ENCODE measurements around the gene SGF29. TPM values are rescaled to one million over a fixed set of nuclear protein-coding genes. Genes with fewer than 3 reads are reported as not detected.

The SGF29 gene
- total RNA-seq, 1 donor from 2014 or later: 21.6 TPM

DNA sequence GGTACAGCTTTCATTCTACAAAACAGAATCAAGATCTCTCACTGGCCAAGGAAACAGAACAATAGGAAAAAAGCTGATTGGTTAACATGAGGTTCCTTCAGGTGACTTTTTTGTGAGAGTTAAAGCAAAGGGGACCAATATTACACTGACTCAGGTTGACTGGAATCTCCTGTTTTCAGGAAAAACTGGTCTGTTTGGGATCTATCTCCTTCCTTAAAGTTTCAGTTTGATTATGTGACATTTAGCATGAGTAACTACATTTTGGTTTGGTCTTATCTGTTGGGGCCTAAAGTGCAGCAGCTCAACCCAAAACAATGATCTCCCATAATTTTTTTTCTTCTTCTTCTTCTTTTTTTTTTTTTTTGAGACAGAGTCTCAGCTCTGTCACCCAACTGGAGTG is 24.6 kb upstream of the SGF29 start:
- Mint-ChIP-seq H3K27me3 (ENCODE audit: low read depth) (no peaks in the 10 kb centered on the region), H3K4me1 (no peaks in the 10 kb centered on the region), H3K27ac (no peak overlapping the region), H3K9me3 (no peaks in the 10 kb centered on the region), H3K36me3 (no peaks in the 10 kb centered on the region), H3K4me3 (no peak overlapping the region)
- TF ChIP-seq, protein P1, sequence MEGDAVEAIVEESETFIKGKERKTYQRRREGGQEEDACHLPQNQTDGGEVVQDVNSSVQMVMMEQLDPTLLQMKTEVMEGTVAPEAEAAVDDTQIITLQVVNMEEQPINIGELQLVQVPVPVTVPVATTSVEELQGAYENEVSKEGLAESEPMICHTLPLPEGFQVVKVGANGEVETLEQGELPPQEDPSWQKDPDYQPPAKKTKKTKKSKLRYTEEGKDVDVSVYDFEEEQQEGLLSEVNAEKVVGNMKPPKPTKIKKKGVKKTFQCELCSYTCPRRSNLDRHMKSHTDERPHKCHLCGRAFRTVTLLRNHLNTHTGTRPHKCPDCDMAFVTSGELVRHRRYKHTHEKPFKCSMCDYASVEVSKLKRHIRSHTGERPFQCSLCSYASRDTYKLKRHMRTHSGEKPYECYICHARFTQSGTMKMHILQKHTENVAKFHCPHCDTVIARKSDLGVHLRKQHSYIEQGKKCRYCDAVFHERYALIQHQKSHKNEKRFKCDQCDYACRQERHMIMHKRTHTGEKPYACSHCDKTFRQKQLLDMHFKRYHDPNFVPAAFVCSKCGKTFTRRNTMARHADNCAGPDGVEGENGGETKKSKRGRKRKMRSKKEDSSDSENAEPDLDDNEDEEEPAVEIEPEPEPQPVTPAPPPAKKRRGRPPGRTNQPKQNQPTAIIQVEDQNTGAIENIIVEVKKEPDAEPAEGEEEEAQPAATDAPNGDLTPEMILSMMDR (IDR thresholded peaks at IDR 0.05; ENCODE audit: unreplicated experiment): no peak
- DNase-seq (ENCODE audit: low spot score in 2 of 2, unreplicated experiment in 2 of 2): no peak

DNA sequence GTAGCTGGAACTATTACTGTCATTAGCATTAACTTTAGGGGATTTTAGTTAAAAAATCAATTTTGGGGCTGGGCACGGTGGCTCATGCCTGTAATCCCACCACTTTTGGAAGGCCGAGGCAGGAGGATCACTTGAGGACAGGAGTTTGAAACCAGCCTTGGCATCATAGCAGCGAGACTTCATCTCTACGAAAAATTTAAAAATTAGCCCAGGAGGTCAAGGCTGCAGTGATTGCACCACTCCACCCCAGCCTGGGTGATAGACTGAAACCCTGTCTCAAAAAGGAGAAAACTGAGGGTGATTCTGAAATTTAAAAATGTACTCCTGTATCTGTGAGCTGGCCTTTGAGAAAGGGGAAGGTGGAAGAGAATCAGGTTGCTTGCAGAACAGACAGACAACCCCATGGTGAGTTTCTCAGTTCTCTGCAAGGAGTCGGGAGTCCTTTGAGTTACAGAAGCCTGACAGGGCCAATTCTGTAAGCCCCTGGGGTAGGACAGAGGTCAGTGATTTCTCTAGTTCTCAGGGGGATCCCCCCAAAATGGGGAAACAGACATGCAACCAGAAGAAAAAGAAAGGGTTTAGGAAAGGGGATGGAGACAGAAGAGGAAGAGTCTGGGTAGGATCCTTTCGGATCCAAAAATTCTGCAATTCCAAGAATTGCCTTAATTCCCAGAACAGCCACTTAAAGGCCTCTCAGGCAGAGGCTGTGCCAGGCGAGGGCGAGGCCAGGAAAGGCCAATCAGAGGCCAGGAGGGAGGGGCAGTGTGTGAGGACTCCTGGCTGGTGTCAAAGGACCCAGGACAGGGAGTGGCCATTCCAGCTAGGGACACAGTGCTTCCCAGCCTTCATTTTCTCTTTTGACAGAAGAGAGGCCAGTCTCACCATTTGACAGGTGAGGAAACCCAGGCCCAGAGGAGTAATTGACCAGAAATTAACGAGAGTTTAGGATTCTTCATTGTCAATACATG is 21.7 kb upstream of the SGF29 start:
- H3K4me3 Mint-ChIP-seq: no peak overlapping the region
- H3K27ac Mint-ChIP-seq: no peak overlapping the region
- H3K9me3 Mint-ChIP-seq: no peaks in the 10 kb centered on the region
- no peak for DNase-seq (ENCODE audit: low spot score in 2 of 2, unreplicated experiment in 2 of 2)
- H3K36me3 Mint-ChIP-seq: no peaks in the 10 kb centered on the region
- TF ChIP-seq, protein P1 (IDR thresholded peaks at IDR 0.05; ENCODE audit: unreplicated experiment): no peak
- H3K4me1 Mint-ChIP-seq: peaks cover 2% of the 10 kb centered on the region
- H3K27me3 Mint-ChIP-seq (ENCODE audit: low read depth): no peaks in the 10 kb centered on the region

DNA sequence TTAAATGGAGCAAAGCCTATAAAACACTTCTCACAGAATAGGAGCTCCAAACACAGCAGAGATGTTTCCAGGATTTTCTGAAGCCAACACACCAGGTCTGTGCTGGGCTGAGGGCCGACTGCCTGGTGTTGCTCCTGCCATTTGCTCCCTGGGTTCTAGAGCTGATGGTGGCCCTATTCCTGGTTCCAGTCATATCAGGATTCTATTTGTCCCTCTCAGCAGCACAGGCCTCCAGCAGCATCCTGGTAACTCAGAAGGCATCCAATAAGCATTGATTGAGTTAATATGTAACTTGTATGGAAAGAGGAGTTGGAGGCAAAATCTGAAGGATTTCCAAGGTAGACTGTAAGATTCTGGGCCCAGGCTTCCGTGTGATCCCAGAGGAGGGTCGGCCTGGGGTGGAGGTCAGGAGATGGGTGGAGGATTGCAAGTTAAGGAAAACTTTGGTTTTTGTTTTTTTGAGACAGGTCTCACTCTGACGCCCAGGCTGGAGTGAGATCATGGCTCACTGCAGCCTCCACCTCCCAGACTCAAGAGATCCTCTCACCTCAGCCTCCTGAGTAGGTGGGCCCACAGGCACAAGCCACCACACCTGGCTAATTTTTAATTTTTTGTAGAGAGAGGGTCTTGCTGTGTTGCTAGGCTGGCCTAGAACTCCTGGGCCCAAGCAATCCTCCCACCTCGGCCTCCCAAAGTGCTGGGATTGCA is 20.6 kb upstream of the SGF29 start:
- Mint-ChIP-seq H3K4me1 (peaks cover 8% of the 10 kb centered on the region), H3K27me3 (ENCODE audit: low read depth) (no peaks in the 10 kb centered on the region), H3K36me3 (no peaks in the 10 kb centered on the region), H3K9me3 (no peaks in the 10 kb centered on the region), H3K27ac (no peak overlapping the region), H3K4me3 (no peak overlapping the region)
- TF ChIP-seq, protein P1 (IDR thresholded peaks at IDR 0.05; ENCODE audit: unreplicated experiment): no peak
- no peak for DNase-seq (ENCODE audit: low spot score in 2 of 2, unreplicated experiment in 2 of 2)

DNA sequence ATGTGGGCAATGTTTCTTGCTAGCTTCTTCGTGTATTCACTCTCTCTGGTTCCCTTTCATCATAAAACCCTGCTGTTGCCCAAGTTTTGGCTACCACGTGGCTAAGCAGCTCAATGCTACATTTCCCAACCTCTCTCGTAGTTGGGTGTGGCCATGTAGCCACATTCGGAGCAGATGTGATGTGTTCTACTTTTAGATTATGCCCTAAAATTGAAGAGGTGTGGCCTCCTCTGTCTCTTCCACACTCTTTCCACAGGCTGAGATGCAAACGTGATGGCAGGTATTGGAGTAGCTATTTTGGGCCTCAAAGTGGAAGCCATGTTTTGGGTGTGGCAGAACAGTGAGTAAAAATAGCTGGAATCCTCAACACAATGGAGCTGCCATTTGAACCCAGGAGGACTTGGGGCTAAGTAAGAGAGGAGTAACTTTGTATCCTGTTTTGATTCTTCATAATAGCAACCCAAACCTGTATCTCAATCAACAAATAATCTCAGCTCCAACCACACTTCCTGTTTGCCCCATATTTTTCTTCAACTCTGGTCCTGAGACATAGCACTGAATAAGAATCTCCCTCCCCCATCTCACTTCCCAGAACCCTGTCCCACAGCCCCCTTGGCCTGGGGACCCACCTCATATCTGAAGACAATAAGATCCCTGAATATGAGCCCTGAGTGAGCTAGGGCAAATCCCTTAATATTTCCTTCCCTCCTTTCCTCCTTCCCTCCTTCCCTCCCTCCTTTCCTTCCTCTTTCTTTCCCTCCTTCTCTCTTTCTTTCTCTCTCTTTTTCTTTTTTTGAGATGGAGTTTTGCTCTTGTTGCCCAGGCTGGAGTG is 19.0 kb upstream of the SGF29 start:
- H3K4me3 Mint-ChIP-seq: no peak overlapping the region
- no peaks in the 10 kb centered on the region for H3K9me3 Mint-ChIP-seq
- TF ChIP-seq, protein P1 (IDR thresholded peaks at IDR 0.05; ENCODE audit: unreplicated experiment): no peak
- H3K36me3 Mint-ChIP-seq: no peaks in the 10 kb centered on the region
- H3K27ac Mint-ChIP-seq: no peak overlapping the region
- no peaks in the 10 kb centered on the region for H3K27me3 Mint-ChIP-seq (ENCODE audit: low read depth)
- peaks cover 16% of the 10 kb centered on the region for H3K4me1 Mint-ChIP-seq
- no peak for DNase-seq (ENCODE audit: low spot score in 2 of 2, unreplicated experiment in 2 of 2)

DNA sequence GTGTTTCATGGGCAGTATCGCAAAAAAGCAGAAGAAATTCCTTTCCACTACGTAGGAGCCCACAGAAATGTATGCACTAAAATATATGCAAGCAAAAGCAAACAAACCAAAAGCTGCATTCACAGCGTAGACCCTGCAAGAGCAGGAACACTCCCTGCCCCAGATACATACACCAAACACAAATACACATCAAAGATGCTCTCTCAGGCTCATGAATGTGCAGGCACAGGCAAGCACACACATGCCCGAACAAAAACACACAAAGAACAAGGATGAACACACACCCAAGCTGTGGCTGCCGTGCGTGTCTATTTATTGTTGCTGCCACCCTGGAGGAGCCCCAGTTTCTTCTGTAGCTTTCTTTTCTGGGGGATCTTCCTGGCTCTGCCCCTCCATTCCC is 16.6 kb upstream of the SGF29 start:
- no peaks in the 10 kb centered on the region for H3K9me3 Mint-ChIP-seq
- H3K36me3 Mint-ChIP-seq: no peaks in the 10 kb centered on the region
- peak overlapping the region; percentile 13 for H3K4me3 Mint-ChIP-seq
- TF ChIP-seq, protein P1 (IDR thresholded peaks at IDR 0.05; ENCODE audit: unreplicated experiment): no peak
- peaks cover 2% of the 10 kb centered on the region for H3K27me3 Mint-ChIP-seq (ENCODE audit: low read depth)
- no peak for DNase-seq (ENCODE audit: low spot score in 2 of 2, unreplicated experiment in 2 of 2)
- peaks cover 16% of the 10 kb centered on the region for H3K4me1 Mint-ChIP-seq
- no peak overlapping the region for H3K27ac Mint-ChIP-seq

Data from mesothelial cell of epicardium (in vitro differentiated cells).